HG03280 (cell line): Measurements from ENCODE around the gene FCHSD2.

Experiments
- ATAC-seq: cut with Tn5 transposase; IDR thresholded peaks from one replicate; pipeline ENCODE4 v1.9.1; 2021; ENCODE audit warnings: mild to moderate bottlenecking, moderate library complexity; ENCODE audit not compliant: unreplicated experiment

The FCHSD2 gene

GRCh38 chr11:72975778-72976521 lies 166.2 kb downstream of the FCHSD2 start:
- no peak for ATAC-seq

- ATAC-seq, result no peak
Measured at GRCh38 chr11:72974487-72975205, 167.5 kb downstream of the FCHSD2 start.

GRCh38 chr11:72972496-72973128 lies 169.5 kb downstream of the FCHSD2 start:
- ATAC-seq, result no peak

- ATAC-seq, result no peak
Measured at GRCh38 chr11:72971192-72971967, 170.7 kb downstream of the FCHSD2 start.

GRCh38 chr11:72970557-72971118 lies 171.5 kb downstream of the FCHSD2 start:
- ATAC-seq, result no peak

- ATAC-seq, result peak; percentile 76
Measured at GRCh38 chr11:72969894-72970335, 172.2 kb downstream of the FCHSD2 start.

- ATAC-seq, result no peak
Measured at GRCh38 chr11:72968390-72968789, 173.7 kb downstream of the FCHSD2 start.

GRCh38 chr11:72965672-72966071 lies 176.4 kb downstream of the FCHSD2 start:
- ATAC-seq, result no peak

GRCh38 chr11:72962717-72963116 lies 179.4 kb downstream of the FCHSD2 start:
- ATAC-seq, result no peak

- no peak for ATAC-seq
Measured at GRCh38 chr11:72962084-72962483, 180.0 kb downstream of the FCHSD2 start.

- ATAC-seq, result no peak
Measured at GRCh38 chr11:72959998-72960731, 182.0 kb downstream of the FCHSD2 start.

GRCh38 chr11:72958791-72959190 lies 183.3 kb downstream of the FCHSD2 start:
- no peak for ATAC-seq

- no peak for ATAC-seq
Measured at GRCh38 chr11:72955466-72955865, 186.7 kb downstream of the FCHSD2 start.

- no peak for ATAC-seq
Measured at GRCh38 chr11:72954860-72955259, 187.3 kb downstream of the FCHSD2 start.

- ATAC-seq, result no peak
Measured at GRCh38 chr11:72953637-72954036, 188.5 kb downstream of the FCHSD2 start.

GRCh38 chr11:72951888-72952287 lies 190.2 kb downstream of the FCHSD2 start:
- no peak for ATAC-seq

GRCh38 chr11:72951193-72951592 lies 190.9 kb downstream of the FCHSD2 start:
- no peak for ATAC-seq

GRCh38 chr11:72950685-72951084 lies 191.4 kb downstream of the FCHSD2 start:
- no peak for ATAC-seq

GRCh38 chr11:72947229-72947628 lies 194.9 kb downstream of the FCHSD2 start:
- no peak for ATAC-seq

- ATAC-seq, result no peak
Measured at GRCh38 chr11:72943664-72944063, 198.5 kb downstream of the FCHSD2 start.
